ENCODE measurements around the gene SACM1L.

GRCh38 chr3:45640724-45641361, 48.4 kb upstream of the SACM1L start:
- no peak for TF ChIP-seq ZNF747 (tag by site-specific recombination; IDR thresholded peaks at IDR 0.05)
- no peak for TF ChIP-seq PBX3 (CRISPR knock-in tag; IDR thresholded peaks at IDR 0.05)
- no peak for TF ChIP-seq CTCF (tag by site-specific recombination; IDR thresholded peaks at IDR 0.05)
- no peak for TF ChIP-seq ZNF16 (tag by site-specific recombination; IDR thresholded peaks at IDR 0.05; ENCODE audit: low read depth)
- TF ChIP-seq ZNF184 (tag by site-specific recombination; IDR thresholded peaks at IDR 0.05), result no peak
- no peak for TF ChIP-seq ZNF670 (tag by site-specific recombination; IDR thresholded peaks at IDR 0.05; ENCODE audit: low read depth)
- no peak for TF ChIP-seq ZNF157 (tag by site-specific recombination; IDR thresholded peaks at IDR 0.05)
- TF ChIP-seq GLI4 (tag by site-specific recombination; IDR thresholded peaks at IDR 0.05), result no peak

All from HEK293 (cell line).